T-helper 2 cell (primary cell): ENCODE data around the gene MBD4.
"Not testable (repeated sequence)": the region's sequence is repeated elsewhere in the genome, so short reads cannot be mapped to it uniquely, and the experiment has no call there.

ENCODE experiments used
- DNase-seq, 5 experiments: peaks; one replicate each; pipeline versions ENCODE4 v3.0.0 to v3.0.0-alpha.2; 2012 to 2022

The MBD4 gene

DNA sequence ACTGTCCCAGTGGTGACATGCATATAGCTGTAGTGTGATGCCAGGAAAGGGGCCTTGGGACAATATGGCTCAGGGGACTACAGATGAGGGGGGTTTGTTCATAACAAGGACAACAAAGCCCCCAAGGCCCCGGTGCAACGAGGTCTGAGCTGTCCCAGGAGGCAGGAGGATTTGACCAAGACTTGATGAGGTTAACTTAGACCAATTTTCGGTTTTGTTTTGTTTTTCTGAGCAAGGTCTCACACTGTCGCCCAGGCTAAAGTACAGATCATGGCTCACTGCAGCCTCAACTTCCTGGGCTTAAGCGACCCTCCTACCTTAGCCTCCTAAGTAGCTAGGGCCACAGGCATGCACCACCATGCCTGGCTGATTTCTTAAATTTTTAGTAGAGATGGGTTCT lies 35.1 kb downstream of the MBD4 start:
- no peak for DNase-seq

DNA sequence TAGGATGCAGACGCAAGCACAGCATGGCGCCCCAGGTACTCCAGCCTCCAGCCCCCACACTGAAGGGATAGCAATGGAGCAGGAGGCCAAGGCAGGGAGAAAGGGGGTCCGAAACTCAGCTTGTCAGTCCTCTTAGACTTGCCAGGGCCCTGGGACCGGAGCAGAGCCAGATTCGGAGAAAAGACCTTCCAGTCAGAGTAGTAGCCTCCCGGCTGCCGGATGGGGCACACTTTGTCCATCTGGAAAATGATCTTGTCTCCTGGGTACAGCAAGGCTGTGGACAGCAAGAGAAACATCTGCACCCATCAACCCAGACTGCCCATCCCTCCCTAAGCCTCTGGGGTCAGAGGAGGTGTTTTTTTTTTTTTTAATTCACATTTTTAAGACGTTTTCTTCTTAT lies 35.6 kb downstream of the MBD4 start:
- no peak for DNase-seq

DNA sequence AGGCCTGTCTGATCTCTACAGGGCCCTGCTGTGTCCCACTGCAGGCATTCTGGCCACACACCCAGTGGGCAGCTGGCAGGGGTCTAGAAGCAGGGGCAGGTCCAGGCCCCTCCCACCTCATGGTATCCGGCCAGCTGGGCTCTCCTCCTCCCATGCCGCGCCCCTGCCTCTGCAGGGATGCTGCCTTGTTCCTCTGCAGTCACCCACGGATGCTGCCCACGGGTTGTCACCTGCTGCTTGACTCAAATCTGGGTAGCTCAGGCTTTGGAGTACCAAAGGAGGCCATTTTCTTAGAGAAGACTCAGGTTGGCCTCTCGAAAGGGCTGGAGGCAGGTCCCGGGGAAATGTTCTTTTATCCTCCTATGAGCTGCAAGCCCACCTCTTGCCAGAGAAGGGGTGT lies 36.3 kb downstream of the MBD4 start:
- DNase-seq: no peak

DNA sequence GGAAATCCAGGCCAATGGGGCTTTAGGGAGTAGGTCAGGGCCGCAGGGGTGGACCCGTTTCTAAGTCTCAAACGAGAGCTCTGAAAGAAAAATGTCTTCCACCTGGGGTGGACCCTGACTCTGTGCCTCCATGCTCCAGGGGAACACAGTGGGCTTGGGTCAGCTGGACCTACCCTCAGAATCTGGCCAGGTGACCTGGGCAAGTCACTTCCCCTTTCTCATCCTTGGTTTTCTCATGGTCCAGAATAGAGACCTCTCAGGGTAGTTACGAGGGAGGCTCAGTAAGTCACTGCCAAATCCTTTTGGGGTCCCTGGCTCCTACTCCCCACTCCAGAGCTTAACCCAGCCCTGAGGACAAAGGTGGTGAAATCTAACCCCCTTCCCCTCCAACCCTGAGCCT lies 37.1 kb downstream of the MBD4 start:
- no peak for DNase-seq

DNA sequence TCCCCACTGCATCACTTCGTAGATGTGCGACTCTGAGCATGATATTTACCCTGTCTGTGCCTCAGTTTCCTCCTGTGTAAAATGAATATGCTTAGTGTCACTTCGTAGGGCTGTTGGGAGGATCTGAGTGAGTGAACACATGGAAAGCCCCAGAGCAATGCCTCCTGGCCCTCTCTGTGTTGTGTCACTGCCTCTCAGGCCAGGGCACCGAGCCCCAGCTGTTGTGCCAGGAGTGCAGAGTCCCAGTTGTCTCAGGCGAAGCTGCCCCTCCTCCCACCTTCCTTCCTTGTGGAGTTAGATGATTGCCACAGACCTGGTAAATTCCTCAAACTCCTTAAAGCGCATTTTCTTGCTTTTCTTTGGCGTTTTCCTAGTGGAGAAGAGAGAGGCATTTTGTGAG lies 37.5 kb downstream of the MBD4 start:
- no peak for DNase-seq

DNA sequence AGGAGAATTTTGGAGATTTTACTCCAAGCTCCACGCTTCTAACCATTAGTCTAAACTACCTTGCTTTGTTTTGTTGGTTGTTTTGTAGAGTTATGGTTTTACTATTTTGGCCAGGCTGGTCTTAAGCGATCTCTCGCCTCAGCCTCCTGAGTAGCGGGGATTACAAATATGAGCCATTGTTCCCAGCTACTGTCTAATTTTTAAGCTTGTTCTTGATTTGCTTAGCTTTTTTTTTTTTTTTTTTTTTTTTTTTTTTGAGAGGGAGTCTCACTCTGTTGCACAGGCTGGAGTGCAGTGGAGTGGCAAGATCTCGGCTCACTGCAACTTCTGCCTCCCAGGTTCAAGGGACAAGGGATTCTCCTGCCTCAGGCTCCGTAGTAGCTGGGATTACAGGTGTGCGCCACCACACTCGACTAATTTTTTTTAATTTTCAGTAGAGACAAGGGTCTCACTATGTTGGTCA lies 39.8 kb downstream of the MBD4 start:
- DNase-seq: no peak

DNA sequence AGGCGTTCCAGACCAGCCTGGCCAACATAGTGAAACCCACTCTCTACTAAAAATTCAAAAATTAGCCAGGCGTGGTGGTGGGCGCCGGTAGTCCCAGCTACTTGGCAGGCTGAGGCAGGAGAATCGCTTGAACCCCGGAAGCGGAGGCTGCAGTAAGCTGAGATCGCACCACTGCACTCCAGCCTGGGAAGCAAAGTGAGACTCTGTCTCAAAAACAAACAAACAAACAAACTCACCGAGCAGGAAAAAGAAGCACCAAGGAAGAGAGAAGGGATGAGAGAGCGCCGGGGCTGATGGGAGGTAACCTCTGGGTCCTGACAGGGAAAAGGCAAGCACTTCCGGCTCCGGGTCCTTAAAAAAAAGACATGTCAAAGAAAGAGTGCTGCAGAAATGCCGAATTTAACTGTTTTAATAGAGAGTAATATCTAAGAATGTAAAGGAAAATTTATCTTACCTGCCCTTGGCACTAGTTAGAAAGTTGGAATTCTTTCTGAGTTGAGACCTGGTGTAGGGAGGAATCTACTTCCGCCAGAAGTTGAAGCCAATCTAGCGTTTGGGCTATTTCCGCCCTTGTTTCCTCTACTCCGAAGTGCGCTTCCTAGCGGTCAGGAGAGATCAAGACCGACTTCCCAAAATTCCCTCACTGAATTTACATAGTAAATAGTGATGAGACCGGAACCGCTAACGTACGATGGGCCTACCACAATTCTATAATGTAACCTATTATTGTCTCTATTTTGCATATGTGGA lies 40.4 kb downstream of the MBD4 start:
- DNase-seq: peak; percentile 19 to 90 (median 64)

DNA sequence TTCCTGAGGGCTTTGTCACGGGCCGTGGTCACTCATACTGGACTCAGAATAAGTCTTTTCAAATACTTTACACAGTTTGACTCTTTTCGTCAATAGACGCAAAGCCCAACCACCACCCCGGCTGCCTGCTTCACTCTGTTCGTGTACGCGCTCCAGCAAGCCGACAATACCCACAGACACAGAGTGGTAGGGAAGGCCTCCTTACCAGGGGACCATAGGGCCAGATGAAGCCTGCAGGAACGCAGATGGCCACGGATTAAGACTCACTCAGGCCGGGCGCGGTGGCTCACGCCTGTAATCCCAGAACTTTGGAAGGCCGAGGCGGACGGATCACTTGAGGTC lies 41.0 kb downstream of the MBD4 start:
- peak in 2 of 5 experiments; percentile 3 to 26 for DNase-seq

DNA sequence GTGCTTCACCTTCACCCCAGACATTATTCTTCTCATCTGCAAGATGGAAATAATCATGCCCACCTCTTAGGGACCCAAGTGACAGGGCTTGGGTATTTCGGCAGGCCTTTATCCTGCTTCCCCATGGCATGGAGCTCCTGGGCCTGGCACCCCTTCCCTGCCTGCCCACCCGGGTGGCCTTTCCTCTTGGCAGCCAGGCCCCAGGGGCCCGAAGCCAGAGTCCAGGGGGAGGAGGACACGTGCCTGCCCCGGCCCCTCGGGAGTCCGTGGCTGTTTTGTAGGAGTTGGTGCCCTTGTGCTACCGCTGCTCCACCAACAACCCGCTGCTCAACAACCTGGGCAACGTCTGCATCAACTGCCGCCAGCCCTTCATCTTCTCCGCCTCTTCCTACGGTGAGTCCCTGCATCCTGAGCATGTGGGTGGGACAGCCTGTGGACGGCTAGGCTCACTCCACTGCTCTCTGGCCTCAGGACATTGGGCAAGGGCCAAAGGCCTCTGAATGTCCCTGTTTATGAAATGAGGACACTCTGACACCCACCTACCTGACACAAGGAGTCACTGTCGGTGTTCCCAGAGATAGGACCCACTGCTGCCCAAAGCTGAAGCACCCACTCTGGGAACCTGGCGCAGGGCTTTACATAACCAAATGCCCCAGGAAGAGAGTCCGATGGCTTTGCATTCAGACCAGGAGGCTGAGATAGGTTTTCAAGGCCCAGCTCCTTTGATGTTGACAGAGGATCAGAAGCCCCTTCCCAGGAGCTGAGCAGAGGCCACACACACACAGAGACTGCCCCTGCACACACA lies 45.8 kb downstream of the MBD4 start:
- DNase-seq: not testable (repeated sequence)

DNA sequence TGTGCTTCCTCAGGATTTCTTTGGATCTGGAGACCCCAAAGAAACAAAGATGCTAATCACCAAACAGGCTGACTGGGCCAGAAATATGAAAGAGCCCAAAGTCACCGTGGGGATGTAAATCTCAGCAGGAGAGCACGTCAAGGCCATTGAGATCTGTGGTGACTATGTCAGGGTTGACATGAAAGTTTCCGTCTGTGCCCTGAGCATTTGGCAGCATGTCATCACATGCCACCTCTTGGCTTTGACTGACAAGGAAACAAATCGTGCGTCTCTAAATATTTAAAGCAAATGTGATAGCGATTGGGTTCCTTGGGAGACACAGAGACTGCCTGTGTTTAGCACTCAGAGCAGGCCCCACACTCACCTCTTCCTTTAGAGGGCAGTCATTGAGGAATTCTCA lies 46.5 kb downstream of the MBD4 start:
- no peak for DNase-seq

DNA sequence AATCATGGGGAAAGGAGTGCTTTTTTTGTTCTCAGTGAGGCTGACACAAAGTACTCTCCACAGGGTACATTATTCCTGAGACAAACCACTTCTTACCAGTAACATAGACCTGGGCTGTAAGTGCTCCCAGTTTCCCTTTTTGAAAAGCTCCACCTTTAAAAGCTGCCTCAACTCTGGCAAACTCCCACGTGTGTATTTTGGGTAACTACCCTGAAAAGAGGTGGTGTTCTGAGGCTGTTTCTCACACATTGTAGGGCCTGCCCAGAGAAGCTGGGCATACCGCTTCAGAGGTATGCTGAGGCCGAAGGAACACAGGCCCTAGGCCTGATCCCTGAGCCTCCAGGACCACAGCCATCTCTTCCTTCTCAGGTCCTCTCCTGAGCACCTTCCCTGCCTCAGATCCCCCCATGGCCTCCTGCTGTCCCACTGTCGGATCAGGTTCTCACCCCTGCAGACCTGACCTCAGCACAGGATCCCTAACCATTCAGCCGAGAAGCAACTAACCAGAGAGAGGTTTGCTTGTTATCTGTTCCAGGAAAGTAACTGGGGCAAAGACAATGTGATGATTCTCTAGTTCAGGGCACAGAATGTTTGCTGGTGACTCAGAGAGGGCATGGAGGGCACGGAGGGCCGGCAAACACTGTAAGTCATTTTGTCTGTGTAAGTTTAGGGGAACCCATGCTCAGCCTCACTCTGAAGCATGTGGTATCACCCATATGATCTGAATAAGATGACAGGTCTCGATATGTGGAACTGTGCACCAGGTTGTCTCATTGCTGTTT lies 47.5 kb downstream of the MBD4 start:
- not testable (repeated sequence) for DNase-seq

DNA sequence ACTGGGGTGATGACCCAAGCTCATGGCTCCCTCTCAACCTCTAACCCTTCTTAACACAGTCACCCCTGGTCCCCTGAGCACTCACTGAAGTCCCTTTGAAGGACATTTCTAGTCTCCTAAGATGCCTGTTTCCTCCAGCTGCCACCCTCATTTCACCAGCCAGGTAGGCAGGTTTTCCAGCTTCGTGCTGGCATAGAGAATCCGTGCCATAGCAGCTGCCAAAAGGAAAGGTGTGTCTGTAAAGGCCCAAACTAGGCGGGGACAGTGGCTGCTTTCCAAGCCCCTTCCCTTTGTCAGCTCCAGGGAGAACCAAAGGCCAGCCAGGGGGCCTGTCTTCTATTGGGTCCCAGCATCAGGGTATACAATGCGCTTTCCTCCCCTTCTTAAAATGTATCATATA lies 48.2 kb downstream of the MBD4 start:
- not testable (repeated sequence) for DNase-seq

DNA sequence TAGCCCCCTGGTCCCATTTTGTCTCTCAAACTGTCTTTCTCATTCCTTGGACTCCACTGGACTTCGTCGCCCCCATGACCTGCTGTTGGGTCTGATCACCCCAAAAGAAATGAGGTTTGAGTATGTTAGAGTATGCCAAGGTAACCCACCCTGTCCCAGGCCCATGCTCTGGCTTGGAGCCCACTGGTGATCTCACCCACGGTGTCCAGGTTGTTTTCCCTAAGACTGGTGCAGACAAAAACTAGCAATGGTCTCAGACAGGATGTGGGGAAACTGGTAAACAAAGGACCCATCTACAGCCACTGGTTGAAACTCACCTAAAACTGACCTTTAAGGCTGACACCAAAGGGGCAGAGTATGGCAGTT lies 50.2 kb downstream of the MBD4 start:
- no peak for DNase-seq

DNA sequence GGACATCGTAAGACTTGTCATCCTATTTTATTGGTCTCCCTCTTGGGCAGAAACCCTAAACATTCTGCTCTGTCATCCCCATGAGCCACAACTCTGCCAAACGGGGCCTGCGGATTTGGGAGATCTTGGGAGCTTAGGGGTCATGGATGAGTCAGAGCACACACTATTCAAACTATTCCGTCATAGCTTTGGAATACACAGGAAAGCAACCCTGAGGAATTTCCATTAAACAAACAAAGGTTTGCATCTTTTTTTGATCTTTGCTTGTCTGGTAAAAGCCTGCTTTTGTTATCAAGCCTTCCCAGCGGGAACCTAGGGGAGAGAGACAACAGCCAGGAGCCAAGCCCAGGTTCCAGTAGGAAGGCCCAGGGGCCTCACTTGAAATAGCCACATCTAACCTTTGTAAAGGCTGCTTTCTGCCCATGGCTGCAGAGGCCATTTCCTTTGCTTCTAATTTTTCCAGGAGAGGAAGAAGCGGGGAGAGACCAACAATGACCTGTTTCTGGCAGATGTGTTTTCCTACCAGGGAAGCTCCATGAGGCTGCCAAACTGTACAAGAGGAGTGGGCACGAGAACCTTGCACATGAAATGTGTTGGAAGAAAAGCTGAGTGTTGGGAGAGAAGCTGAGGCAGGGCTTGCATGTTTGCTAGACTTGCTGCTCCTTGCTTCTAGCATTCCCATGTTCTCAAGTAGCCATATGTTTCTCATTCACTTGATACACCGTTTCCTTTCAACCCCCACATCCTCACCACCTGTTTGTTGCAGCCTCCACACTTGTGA lies 50.8 kb downstream of the MBD4 start:
- DNase-seq: not testable (repeated sequence)

DNA sequence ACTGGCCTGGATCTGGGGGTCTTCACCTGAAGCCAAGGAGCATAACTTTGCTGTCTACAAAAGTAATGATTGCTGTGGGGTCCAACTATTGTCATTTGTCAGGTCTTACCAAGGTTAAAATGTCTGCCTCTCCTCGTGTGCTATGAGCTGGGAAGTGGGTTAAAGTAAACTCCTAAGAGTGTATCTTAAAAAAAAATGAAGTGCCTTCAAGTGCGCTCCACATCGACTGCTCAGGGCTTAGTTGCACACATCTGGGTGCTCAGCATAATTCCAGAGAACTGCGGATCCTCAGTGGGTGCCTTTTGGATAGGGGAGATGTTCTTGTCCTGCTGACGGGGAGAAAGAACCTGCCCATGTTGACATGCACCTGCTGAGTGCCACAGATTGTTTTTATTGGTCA lies 52.3 kb downstream of the MBD4 start:
- no peak for DNase-seq

DNA sequence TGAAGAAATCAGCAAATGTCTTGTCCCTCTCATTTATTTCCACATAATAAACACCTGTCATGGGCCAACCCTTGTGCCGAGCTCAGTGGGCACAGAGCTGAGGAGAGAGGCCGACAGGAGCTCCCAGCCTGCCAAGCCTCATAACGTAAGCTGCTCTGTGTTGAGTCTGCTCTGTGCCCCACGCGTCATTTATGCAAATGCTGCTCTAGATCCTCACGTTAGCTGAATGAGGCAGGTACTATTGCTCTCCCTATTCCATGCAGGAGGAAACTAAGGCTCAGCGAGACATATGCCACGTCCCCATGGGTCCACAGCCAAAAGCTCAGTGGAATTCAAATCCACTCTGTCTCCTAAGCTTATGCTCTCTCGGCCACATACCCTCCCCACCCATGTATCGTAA lies 52.8 kb downstream of the MBD4 start:
- DNase-seq: no peak

DNA sequence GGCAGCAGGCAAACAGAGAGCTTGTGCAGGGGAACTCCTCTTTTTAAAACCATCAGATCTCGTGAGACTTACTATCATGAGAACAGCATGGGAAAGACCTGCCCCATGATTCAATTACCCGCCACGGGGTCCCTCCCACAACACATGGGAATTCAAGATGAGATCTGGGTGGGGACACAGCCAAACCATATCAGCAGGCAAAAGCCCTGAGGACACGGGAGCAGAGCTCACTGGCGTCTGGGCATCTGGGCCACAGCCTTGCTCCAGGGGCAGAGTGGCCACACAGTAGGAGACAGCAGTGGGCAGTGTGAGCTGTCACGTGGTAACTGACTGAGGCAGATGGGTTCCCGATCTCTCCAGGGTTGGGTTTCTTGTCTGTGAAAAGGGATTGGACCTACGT lies 54.2 kb downstream of the MBD4 start:
- not testable (repeated sequence) for DNase-seq

DNA sequence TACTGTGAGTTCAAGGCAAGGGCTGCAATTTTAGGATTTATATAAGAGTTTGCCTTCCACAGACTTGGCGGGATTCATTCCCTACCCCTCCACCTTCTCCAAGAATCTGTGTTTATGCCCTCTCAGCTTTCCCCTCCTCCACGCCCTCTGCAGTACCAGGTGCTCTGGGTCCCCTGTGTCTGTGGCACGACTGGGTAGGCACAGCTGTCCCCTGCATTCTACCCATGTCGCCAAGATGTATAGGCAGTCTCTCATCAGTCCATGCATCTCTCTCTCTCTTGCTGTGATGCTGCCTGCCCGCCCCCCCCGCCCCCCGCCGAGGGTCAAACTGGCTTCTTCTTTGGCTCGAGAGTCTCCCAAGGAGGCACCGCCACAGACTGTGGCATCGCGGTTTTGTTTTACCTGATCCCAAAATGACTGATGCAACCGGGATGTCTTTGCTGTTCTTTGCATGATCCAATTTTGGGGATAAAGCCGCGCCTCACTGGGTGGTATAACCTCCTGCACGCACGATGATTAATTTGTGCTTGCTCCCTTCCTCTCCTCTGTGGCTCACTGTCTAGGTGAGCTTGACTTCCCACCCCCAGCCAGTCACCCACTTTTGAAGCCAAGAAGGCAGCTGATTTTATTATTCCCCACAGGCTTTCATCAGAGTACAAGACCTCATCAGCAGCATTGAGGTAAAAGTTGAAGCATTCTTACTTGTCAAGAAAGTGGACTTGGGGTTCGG lies 55.0 kb downstream of the MBD4 start:
- DNase-seq: no peak

DNA sequence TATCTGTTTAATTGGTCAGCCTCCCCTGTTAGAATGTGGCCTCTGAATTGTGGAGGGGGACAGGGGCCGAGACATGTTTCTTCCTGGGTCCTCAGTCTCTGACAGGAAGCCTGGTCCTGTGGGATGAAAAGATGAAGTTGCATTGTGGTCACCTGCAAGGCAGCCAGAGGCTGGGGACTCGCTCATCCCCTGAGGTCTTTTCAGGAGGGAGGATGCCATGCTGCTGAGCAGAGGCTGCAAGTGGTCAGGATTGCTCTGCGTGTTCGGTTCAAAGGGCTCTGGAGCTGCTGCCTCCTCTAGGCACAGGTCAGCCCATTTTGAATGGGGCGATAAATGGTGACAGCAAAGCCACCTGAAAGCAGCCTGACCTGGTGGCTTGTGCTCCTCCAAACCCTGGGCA lies 55.6 kb downstream of the MBD4 start:
- not testable (repeated sequence) for DNase-seq

DNA sequence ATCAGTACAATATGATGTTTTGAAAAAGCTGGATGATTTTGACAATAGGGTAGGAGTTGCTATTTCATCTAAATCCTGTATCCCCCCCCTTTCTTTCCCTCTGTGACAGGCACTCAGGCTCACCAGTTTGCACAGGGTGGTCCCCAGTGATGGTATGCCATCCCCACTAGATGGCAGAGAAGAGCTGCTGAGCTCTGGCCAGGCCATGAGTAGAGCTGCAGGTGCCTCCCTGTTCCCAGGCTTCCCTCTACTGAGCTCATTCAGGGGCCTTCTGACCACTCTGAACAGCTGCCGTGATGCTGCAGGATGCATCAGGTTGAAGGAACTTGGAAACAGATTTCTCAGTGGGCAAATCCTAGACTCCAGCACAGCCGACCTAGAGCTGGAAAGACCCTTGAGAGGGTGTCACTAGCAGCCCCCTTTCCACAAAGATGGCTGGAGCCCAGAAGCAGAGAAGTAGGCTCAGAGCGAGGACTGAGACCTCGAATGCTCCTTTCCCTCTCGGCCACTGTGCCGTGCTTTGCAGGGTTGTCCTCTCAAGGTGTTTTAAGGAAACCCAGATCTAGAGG lies 56.4 kb downstream of the MBD4 start:
- peak in 2 of 5 experiments; percentile 7 to 48 for DNase-seq

DNA sequence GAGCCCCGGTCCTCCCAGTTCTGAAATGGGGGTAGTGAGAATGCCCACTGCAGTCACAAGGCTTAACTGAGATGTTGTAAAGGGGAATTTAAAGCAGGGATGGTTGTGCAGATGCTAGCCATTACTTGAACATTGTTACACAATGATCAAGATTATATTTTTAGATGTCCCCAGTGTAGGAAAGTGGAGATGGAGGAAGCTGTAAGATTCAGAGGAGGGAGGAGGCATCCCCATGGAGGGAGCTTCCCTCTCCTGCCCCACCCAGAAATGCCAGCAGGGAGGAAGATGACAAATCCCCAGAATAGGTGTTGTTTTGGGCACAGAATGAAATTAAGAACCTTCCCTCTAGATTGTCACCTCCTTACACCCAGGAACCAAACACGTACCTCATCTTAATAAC lies 57.4 kb downstream of the MBD4 start:
- no peak for DNase-seq
